ENCODE results near the gene RHEX. TPM values are rescaled to one million over a fixed set of nuclear protein-coding genes. Genes with fewer than 3 reads are reported as not detected.

RHEX gene
- total RNA-seq, 1 donor from 2014 or later, result not detected

- H3K4me1 ChIP-seq (ENCODE audit: insufficient read depth, low read length), result no peaks in the 10 kb centered on the region
- no peak overlapping the region for H2AFZ ChIP-seq (ENCODE audit: low read depth, low read length)
- H3K4me3 ChIP-seq (ENCODE audit: insufficient read depth, low read depth, low read length), result no peak overlapping the region
- Mint-ChIP-seq H3K36me3 (ENCODE audit: low read depth, unreplicated experiment) (no peaks in the 10 kb centered on the region), H3K9me3 (ENCODE audit: unreplicated experiment) (no peaks in the 10 kb centered on the region), H3K27ac (ENCODE audit: unreplicated experiment) (no peak overlapping the region), H3K4me1 (ENCODE audit: low read depth, unreplicated experiment) (no peaks in the 10 kb centered on the region), H3K27me3 (ENCODE audit: low read depth, unreplicated experiment) (peaks cover 11% of the 10 kb centered on the region), H3K4me3 (ENCODE audit: unreplicated experiment) (no peak overlapping the region)
- H3K79me2 ChIP-seq (ENCODE audit: insufficient read depth, low read length), result no peaks in the 10 kb centered on the region
- H3K4me2 ChIP-seq (ENCODE audit: low read length), result no peak overlapping the region
- FAIRE-seq, result no peak
- peaks cover 5% of the 10 kb centered on the region for H3K27me3 ChIP-seq (ENCODE audit: insufficient read depth, low read length)
- H3K36me3 ChIP-seq (ENCODE audit: insufficient read depth, low read length), result no peaks in the 10 kb centered on the region
- H4K20me1 ChIP-seq (ENCODE audit: insufficient read depth, low read length), result no peaks in the 10 kb centered on the region
- no peaks in the 10 kb centered on the region for H3K9me3 ChIP-seq (ENCODE audit: insufficient read depth, low read depth, low read length)
- TF ChIP-seq EZH2 (IDR thresholded peaks at IDR 0.05; ENCODE audit: insufficient read depth, low read length) (no peak), CTCF (IDR thresholded peaks at IDR 0.05; ENCODE audit: insufficient read depth, low read depth, low read length) (no peak)
- no peak for DNase-seq (ENCODE audit: low read depth)
- no peak overlapping the region for H3K9ac ChIP-seq (ENCODE audit: low read length)
- H3K27ac ChIP-seq (ENCODE audit: low read depth, low read length), result no peak overlapping the region
These were observed 36.4 kb downstream of the RHEX start for GRCh38 chr1:206089341-206089740.

GRCh38 chr1:206094024-206094423 is 41.1 kb downstream of the RHEX start:
- no peak overlapping the region for H3K27ac ChIP-seq (ENCODE audit: low read depth, low read length)
- Mint-ChIP-seq H3K36me3 (ENCODE audit: low read depth, unreplicated experiment) (no peaks in the 10 kb centered on the region), H3K27me3 (ENCODE audit: low read depth, unreplicated experiment) (peaks cover 19% of the 10 kb centered on the region), H3K4me3 (ENCODE audit: unreplicated experiment) (no peak overlapping the region), H3K27ac (ENCODE audit: unreplicated experiment) (no peak overlapping the region), H3K9me3 (ENCODE audit: unreplicated experiment) (peaks cover 3% of the 10 kb centered on the region), H3K4me1 (ENCODE audit: low read depth, unreplicated experiment) (no peaks in the 10 kb centered on the region)
- DNase-seq (ENCODE audit: low read depth) (no peak), FAIRE-seq (no peak)
- no peak overlapping the region for H2AFZ ChIP-seq (ENCODE audit: low read depth, low read length)
- H3K36me3 ChIP-seq (ENCODE audit: insufficient read depth, low read length), result no peaks in the 10 kb centered on the region
- H3K9ac ChIP-seq (ENCODE audit: low read length), result no peak overlapping the region
- H3K79me2 ChIP-seq (ENCODE audit: insufficient read depth, low read length), result no peaks in the 10 kb centered on the region
- H3K4me3 ChIP-seq (ENCODE audit: insufficient read depth, low read depth, low read length), result no peak overlapping the region
- no peaks in the 10 kb centered on the region for H3K9me3 ChIP-seq (ENCODE audit: insufficient read depth, low read depth, low read length)
- no peak overlapping the region for H3K4me2 ChIP-seq (ENCODE audit: low read length)
- H3K27me3 ChIP-seq (ENCODE audit: insufficient read depth, low read length), result peaks cover 10% of the 10 kb centered on the region
- no peaks in the 10 kb centered on the region for H4K20me1 ChIP-seq (ENCODE audit: insufficient read depth, low read length)
- no peak for TF ChIP-seq CTCF (IDR thresholded peaks at IDR 0.05; ENCODE audit: insufficient read depth, low read depth, low read length)
- TF ChIP-seq EZH2 (IDR thresholded peaks at IDR 0.05; ENCODE audit: insufficient read depth, low read length), result no peak
- H3K4me1 ChIP-seq (ENCODE audit: insufficient read depth, low read length), result no peaks in the 10 kb centered on the region

- peaks cover 20% of the 10 kb centered on the region for H3K27me3 ChIP-seq (ENCODE audit: insufficient read depth, low read length)
- H3K27me3 Mint-ChIP-seq (ENCODE audit: low read depth, unreplicated experiment), result peaks cover 42% of the 10 kb centered on the region
These were observed 44.4 kb downstream of the RHEX start for GRCh38 chr1:206097381-206097780.

More at GRCh38 chr1:206097381-206097780, 44.4 kb downstream of the RHEX start:
- Mint-ChIP-seq H3K27ac (ENCODE audit: unreplicated experiment) (no peak overlapping the region), H3K4me1 (ENCODE audit: low read depth, unreplicated experiment) (no peaks in the 10 kb centered on the region), H3K4me3 (ENCODE audit: unreplicated experiment) (no peak overlapping the region), H3K9me3 (ENCODE audit: unreplicated experiment) (peaks cover 3% of the 10 kb centered on the region), H3K36me3 (ENCODE audit: low read depth, unreplicated experiment) (no peaks in the 10 kb centered on the region)
- H3K4me3 ChIP-seq (ENCODE audit: insufficient read depth, low read depth, low read length), result no peak overlapping the region
- FAIRE-seq (no peak), DNase-seq (ENCODE audit: low read depth) (no peak)
- H3K79me2 ChIP-seq (ENCODE audit: insufficient read depth, low read length), result no peaks in the 10 kb centered on the region
- no peaks in the 10 kb centered on the region for H3K9me3 ChIP-seq (ENCODE audit: insufficient read depth, low read depth, low read length)
- no peaks in the 10 kb centered on the region for H4K20me1 ChIP-seq (ENCODE audit: insufficient read depth, low read length)
- H3K9ac ChIP-seq (ENCODE audit: low read length), result no peak overlapping the region
- no peak overlapping the region for H2AFZ ChIP-seq (ENCODE audit: low read depth, low read length)
- no peaks in the 10 kb centered on the region for H3K4me1 ChIP-seq (ENCODE audit: insufficient read depth, low read length)
- no peak overlapping the region for H3K4me2 ChIP-seq (ENCODE audit: low read length)
- no peak for TF ChIP-seq EZH2 (IDR thresholded peaks at IDR 0.05; ENCODE audit: insufficient read depth, low read length)
- TF ChIP-seq CTCF (IDR thresholded peaks at IDR 0.05; ENCODE audit: insufficient read depth, low read depth, low read length), result no peak
- H3K36me3 ChIP-seq (ENCODE audit: insufficient read depth, low read length), result no peaks in the 10 kb centered on the region
- H3K27ac ChIP-seq (ENCODE audit: low read depth, low read length), result no peak overlapping the region
